ENCODE results near the gene UVSSA. TPM values are rescaled to one million over a fixed set of nuclear protein-coding genes. Genes with fewer than 3 reads are reported as not detected.
A peak's percentile ranks its signal among the peaks of the same experiment; 100 is the strongest.

The UVSSA gene
- total RNA-seq, 1 donor from 2014 or later = 28.3 TPM

GRCh38 chr4:1350169-1350520, 3.1 kb downstream of the UVSSA start:
- Histone ChIP-seq H3K4me3 (no peak overlapping the region), H3K27ac (no peak overlapping the region), H3K4me1 (peaks cover 23% of the 10 kb centered on the region), H3K36me3 (peaks cover 37% of the 10 kb centered on the region), H3K9me3 (no peaks in the 10 kb centered on the region), H3K27me3 (no peaks in the 10 kb centered on the region)
- TF ChIP-seq, protein P1, sequence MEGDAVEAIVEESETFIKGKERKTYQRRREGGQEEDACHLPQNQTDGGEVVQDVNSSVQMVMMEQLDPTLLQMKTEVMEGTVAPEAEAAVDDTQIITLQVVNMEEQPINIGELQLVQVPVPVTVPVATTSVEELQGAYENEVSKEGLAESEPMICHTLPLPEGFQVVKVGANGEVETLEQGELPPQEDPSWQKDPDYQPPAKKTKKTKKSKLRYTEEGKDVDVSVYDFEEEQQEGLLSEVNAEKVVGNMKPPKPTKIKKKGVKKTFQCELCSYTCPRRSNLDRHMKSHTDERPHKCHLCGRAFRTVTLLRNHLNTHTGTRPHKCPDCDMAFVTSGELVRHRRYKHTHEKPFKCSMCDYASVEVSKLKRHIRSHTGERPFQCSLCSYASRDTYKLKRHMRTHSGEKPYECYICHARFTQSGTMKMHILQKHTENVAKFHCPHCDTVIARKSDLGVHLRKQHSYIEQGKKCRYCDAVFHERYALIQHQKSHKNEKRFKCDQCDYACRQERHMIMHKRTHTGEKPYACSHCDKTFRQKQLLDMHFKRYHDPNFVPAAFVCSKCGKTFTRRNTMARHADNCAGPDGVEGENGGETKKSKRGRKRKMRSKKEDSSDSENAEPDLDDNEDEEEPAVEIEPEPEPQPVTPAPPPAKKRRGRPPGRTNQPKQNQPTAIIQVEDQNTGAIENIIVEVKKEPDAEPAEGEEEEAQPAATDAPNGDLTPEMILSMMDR (IDR thresholded peaks at IDR 0.05) = no peak
- ATAC-seq = no peak
- DNase-seq = no peak
- intact Hi-C loops (cut with DNase I) = no loop called here

DNA sequence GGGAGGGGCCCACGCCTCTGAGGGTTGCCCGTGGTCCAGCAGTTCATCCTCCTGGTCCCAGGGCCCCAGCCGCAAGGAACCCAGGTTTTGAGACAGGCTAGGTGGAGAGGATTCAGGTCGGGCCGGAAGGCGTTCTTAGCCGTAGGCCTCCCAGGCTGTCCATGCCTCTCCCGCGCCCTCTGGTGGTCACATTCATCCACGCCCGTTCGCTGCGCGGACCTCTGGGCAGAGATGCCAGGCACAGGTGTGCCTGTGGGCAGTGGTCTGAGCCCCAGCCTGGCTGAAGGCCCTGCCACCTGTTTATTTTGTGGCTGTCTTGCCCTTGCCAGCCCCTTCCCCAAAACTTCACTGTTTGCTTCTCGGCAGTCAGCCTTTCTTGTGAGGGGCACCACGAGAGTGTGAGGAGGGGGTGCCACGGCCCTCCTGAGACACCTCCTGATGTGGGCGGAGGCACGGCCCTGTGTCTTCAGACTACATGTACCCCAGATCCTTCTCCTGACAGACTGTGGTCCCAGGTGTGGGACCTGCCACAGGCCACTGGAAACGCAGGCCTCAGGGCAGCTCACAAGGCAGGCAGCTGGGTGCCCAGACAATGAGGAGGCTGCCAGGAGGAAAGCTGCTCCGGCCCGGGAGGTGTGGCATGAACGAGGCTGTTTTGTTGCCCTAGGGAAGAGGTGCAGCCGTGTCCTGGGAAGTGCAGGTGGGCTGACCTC, 5.0 kb downstream of the UVSSA start:
- Histone ChIP-seq H3K4me3 (no peak overlapping the region), H3K36me3 (peaks cover 46% of the 10 kb centered on the region), H3K9me3 (no peaks in the 10 kb centered on the region), H3K4me1 (peaks cover 20% of the 10 kb centered on the region), H3K27me3 (no peaks in the 10 kb centered on the region), H3K27ac (no peak overlapping the region)
- TF ChIP-seq, protein P1 (IDR thresholded peaks at IDR 0.05) = peak; percentile 96
- intact Hi-C loops (cut with DNase I) = no loop called here
- ATAC-seq = peak; percentile 63
- DNase-seq = peak; percentile 93

DNA sequence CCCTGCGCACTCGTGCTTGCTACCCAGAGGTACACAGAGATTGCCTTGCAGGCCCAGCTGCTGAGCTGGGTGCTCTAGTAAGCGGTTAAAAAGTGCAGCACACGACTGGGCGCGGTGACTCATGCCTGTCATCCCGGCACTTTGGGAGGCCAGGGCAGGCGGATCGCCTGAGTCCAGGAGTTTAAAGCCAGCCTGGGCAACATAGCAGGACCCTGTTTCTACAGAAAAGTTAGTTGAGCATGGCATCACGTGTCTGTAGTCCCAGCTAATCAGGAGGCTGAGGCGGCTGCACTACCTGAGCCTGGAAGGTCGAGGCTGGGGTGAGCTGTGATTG, 5.5 kb downstream of the UVSSA start:
- Histone ChIP-seq H3K36me3 (peaks cover 46% of the 10 kb centered on the region), H3K9me3 (no peaks in the 10 kb centered on the region), H3K27ac (no peak overlapping the region), H3K4me1 (peaks cover 20% of the 10 kb centered on the region), H3K4me3 (no peak overlapping the region), H3K27me3 (no peaks in the 10 kb centered on the region)
- ATAC-seq (no peak), DNase-seq (no peak)
- intact Hi-C loops (cut with DNase I) = no loop called here
- TF ChIP-seq, protein P1 (IDR thresholded peaks at IDR 0.05) = no peak

DNA sequence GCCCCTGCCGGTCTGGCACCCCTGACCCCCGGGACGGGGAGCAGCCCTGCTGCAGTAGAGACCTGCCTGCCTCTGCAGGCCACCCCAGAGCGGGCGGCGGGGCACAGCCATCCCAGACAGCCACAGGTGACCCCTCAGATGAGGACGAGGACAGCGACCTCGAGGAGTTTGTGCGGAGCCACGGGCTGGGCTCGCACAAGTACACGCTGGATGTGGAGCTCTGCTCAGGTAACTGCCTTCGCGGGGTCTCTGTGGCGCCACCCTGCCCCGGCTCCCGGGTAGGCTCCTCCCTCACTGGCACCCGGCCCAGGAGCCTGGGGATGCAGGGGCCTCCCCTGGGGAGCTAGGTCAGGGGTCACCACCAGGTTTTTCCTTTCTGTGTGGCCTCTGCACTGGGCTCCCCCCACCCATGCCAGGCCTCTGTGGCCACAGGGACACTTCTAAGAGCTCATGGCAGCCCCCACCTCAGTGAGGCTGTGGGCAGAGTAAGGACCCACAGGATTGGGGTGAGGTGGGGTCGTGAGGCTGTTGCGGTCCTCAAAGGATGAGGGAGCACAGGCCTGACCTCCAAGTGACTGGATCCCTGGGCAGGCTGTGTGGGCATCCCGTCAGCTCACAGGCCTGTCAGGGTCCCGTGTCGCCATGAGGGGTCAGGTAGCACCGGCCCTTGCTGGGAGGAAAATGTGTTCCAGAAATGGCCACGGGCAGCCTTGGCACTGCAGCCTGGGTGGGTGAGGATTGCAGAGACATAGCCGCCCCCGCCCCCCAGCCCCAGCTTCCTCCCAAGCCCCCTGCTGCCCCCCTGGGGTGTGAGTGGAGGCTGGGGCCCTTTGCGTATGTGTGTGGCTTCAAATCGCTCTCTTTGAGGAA, 6.4 kb downstream of the UVSSA start:
- no peak for DNase-seq
- Histone ChIP-seq H3K36me3 (peaks cover 48% of the 10 kb centered on the region), H3K4me1 (peaks cover 13% of the 10 kb centered on the region), H3K9me3 (no peaks in the 10 kb centered on the region), H3K27ac (no peak overlapping the region), H3K27me3 (no peaks in the 10 kb centered on the region), H3K4me3 (no peak overlapping the region)
- TF ChIP-seq, protein P1 (IDR thresholded peaks at IDR 0.05) = no peak
- no peak for ATAC-seq
- intact Hi-C loops (cut with DNase I) = no loop called here

GRCh38 chr4:1354136-1354982, 7.4 kb downstream of the UVSSA start:
- no peak overlapping the region for H3K27ac ChIP-seq
- intact Hi-C loops (cut with DNase I) = no loop called here
- H3K36me3 ChIP-seq = peaks cover 51% of the 10 kb centered on the region
- no peak for DNase-seq
- no peak for ATAC-seq
- H3K4me3 ChIP-seq = no peak overlapping the region
- H3K9me3 ChIP-seq = no peaks in the 10 kb centered on the region
- TF ChIP-seq, protein P1 (IDR thresholded peaks at IDR 0.05) = no peak
- no peaks in the 10 kb centered on the region for H3K27me3 ChIP-seq
- peaks cover 8% of the 10 kb centered on the region for H3K4me1 ChIP-seq

Data from upper lobe of right lung (tissue), 1 donor.